Nephron (organoid): ENCODE measurements around the gene DUSP22.
A peak's percentile ranks its signal among the peaks of the same experiment; 100 is the strongest.

Experiments used
- H3K27ac Mint-ChIP-seq, 3 experiments: 2 replicates each; pipeline ENCODE4 v1.8.0; 2020; ENCODE audit warnings: mixed read lengths in 3 of 3, mild to moderate bottlenecking in 2 of 3, moderate library complexity in 1 of 3
- H3K27me3 Mint-ChIP-seq: 2 replicates; pipeline ENCODE4 v1.8.0; 2021; ENCODE audit warnings: low read depth, mild to moderate bottlenecking, moderate library complexity, mixed read lengths
- H3K36me3 Mint-ChIP-seq: 2 replicates; pipeline ENCODE4 v1.8.0; 2020; ENCODE audit warnings: low read depth, mixed read lengths
- H3K4me1 Mint-ChIP-seq: 2 replicates; pipeline ENCODE4 v1.8.0; 2020; ENCODE audit warnings: mixed read lengths
- H3K4me3 Mint-ChIP-seq, 3 experiments: 2 replicates each; pipeline ENCODE4 v1.8.0; 2020; ENCODE audit warnings: mild to moderate bottlenecking in 3 of 3, mixed read lengths in 3 of 3, moderate library complexity in 2 of 3
- H3K9me3 Mint-ChIP-seq: 2 replicates; pipeline ENCODE4 v1.8.0; 2020; ENCODE audit warnings: mixed read lengths
- TF ChIP-seq, protein P1 (sequence below), 3 experiments: fragments of 200-600 bp; sonication (generic); IDR thresholded peaks; one replicate each; pipeline ENCODE4 v1.5.0; 2021; ENCODE audit warnings: antibody characterized with exemption in 3 of 3; ENCODE audit not compliant: unreplicated experiment in 3 of 3

The DUSP22 gene

DNA sequence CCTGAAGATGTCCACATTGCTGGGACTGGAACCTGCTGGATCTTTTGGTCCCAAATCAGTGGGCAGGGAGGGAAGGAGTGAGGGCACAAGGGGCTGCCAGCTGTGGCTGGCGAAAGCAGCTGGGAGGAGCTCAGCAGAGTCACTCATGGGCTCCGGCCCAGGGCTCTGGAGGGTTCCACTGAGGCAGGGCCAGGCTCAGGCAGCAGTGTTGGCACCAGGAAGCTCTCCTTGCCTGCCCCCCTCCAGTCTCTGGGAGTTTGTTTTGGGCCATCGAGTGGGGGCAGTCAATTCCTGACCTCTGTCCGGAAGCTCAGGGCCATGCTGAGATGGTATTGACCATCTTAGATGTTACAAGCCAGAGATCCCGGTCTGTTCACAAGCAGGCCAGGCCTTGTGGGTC lies 60.2 kb downstream of the DUSP22 start:
- no peaks in the 10 kb centered on the region for H3K27me3 Mint-ChIP-seq
- H3K4me3 Mint-ChIP-seq, result no peak overlapping the region
- peaks cover 29% of the 10 kb centered on the region for H3K4me1 Mint-ChIP-seq
- H3K9me3 Mint-ChIP-seq, result peaks cover 43% of the 10 kb centered on the region
- H3K36me3 Mint-ChIP-seq, result peaks cover 14% of the 10 kb centered on the region
- H3K27ac Mint-ChIP-seq, result no peak overlapping the region
- TF ChIP-seq, protein P1, sequence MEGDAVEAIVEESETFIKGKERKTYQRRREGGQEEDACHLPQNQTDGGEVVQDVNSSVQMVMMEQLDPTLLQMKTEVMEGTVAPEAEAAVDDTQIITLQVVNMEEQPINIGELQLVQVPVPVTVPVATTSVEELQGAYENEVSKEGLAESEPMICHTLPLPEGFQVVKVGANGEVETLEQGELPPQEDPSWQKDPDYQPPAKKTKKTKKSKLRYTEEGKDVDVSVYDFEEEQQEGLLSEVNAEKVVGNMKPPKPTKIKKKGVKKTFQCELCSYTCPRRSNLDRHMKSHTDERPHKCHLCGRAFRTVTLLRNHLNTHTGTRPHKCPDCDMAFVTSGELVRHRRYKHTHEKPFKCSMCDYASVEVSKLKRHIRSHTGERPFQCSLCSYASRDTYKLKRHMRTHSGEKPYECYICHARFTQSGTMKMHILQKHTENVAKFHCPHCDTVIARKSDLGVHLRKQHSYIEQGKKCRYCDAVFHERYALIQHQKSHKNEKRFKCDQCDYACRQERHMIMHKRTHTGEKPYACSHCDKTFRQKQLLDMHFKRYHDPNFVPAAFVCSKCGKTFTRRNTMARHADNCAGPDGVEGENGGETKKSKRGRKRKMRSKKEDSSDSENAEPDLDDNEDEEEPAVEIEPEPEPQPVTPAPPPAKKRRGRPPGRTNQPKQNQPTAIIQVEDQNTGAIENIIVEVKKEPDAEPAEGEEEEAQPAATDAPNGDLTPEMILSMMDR (IDR thresholded peaks at IDR 0.05; ENCODE audit: unreplicated experiment in 3 of 3), result no peak

DNA sequence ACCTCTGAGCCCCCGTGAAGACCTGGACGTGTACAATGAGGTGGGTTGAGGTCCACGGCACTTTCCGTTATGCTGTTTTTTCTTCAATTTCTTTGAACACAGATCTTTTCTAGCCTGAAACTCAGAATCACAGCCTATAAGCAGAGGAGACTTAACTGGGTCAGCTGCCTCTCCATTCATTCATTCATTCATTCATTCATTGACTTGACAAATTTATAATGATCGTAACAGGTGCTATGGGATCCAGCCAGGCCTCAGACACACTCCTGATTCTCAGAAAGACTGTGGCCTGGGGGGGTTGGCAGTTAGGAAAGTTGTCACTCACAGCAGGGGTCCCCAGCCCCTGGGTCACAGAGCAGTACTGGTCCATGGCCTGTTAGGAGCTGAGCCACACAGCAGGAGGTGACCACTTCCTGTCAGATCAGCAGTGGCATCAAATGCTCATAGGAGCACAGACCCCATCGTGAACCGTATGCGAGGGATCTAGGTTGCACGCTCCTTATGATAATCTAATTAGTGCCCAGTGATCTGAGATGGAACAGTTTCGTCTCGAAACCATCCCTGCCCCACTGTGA lies 60.7 kb downstream of the DUSP22 start:
- Mint-ChIP-seq H3K27me3 (no peaks in the 10 kb centered on the region), H3K27ac (no peak overlapping the region), H3K4me1 (peaks cover 29% of the 10 kb centered on the region), H3K36me3 (peaks cover 9% of the 10 kb centered on the region), H3K9me3 (peaks cover 43% of the 10 kb centered on the region), H3K4me3 (no peak overlapping the region)
- TF ChIP-seq, protein P1 (IDR thresholded peaks at IDR 0.05; ENCODE audit: unreplicated experiment in 3 of 3), result no peak

DNA sequence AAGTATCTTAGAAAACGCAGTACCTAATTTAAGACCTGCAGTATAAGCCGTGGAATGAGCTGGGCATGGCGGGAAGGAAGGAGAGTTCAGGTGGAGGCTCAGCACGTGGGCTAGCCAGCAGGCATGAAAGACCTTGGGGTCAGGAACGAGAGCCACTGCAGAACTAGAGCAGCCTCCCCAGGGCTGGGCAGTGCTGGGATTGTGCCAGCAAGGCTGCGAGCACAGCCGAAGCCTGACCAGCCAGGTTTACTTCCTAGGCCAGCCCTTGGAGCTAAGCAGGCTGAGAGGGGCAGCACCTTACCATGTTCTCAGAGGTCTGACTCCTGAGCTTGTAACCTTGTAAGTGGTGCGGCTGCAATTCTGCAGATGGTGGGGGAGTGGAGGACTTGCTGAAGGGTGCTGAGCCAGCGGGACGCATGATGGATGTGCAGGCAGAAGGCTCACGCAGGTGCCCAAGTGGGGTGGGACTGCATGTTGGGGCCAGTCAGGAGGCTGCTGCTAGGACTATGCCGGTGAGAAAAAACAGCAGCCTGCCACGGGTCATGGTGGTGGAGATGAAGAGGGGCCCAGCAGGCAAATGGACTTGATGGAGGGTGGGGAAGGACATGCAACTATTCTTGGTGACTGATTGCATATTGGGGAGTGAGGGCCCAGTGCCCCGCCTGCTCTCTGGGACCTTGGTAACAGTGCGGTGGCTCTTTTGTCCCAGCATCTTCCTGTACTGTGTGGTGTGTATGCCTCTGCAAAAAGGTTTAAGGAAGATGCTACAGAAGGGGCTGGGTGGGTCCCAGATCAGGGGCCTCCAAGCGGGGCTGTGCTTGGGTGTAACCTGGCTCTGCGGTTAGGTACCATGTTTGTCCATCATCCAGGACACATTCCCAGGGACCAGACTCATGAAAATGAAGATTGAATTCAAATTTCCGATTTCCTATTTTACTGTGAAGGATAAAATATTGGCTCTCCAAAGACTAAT lies 61.6 kb downstream of the DUSP22 start:
- H3K4me1 Mint-ChIP-seq, result peaks cover 29% of the 10 kb centered on the region
- H3K9me3 Mint-ChIP-seq, result peaks cover 46% of the 10 kb centered on the region
- TF ChIP-seq, protein P1 (IDR thresholded peaks at IDR 0.05; ENCODE audit: unreplicated experiment in 3 of 3), result no peak
- H3K27me3 Mint-ChIP-seq, result no peaks in the 10 kb centered on the region
- no peak overlapping the region for H3K27ac Mint-ChIP-seq
- H3K4me3 Mint-ChIP-seq, result no peak overlapping the region
- peaks cover 5% of the 10 kb centered on the region for H3K36me3 Mint-ChIP-seq

DNA sequence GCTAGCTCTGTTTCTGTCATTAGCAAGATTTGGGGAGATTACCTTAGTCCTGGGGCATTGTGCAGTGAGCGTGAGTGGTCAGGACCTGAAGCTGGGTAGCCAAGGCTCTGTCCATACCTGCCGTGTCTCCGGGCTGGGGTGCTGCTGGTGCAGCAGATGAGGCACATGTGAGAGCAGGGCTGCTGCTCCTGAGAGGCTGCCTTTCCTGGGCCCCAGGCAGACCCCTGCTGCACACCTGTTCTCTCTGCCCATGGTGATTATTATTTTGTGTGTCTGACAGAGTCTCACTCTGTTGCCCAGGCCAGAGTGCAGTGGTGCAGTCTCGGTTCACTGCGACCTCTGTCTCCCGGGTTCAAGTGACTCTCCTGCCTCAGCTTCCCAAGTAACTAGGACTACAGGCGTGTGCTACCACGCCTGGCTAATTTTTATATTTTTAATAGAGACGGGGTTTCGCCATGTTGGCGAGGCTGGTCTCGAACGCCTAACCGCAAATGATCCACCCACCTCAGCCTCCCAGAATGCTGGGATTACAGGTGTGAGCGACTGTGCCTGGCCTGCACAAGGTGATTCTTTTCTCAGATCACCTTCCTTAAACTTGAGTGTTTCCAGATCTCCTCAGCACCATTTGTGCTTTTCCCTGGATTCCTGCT lies 62.5 kb downstream of the DUSP22 start:
- H3K36me3 Mint-ChIP-seq, result no peaks in the 10 kb centered on the region
- TF ChIP-seq, protein P1 (IDR thresholded peaks at IDR 0.05; ENCODE audit: unreplicated experiment in 3 of 3), result no peak
- peaks cover 43% of the 10 kb centered on the region for H3K9me3 Mint-ChIP-seq
- no peak overlapping the region for H3K4me3 Mint-ChIP-seq
- peaks cover 29% of the 10 kb centered on the region for H3K4me1 Mint-ChIP-seq
- H3K27me3 Mint-ChIP-seq, result peaks cover 3% of the 10 kb centered on the region
- no peak overlapping the region for H3K27ac Mint-ChIP-seq

DNA sequence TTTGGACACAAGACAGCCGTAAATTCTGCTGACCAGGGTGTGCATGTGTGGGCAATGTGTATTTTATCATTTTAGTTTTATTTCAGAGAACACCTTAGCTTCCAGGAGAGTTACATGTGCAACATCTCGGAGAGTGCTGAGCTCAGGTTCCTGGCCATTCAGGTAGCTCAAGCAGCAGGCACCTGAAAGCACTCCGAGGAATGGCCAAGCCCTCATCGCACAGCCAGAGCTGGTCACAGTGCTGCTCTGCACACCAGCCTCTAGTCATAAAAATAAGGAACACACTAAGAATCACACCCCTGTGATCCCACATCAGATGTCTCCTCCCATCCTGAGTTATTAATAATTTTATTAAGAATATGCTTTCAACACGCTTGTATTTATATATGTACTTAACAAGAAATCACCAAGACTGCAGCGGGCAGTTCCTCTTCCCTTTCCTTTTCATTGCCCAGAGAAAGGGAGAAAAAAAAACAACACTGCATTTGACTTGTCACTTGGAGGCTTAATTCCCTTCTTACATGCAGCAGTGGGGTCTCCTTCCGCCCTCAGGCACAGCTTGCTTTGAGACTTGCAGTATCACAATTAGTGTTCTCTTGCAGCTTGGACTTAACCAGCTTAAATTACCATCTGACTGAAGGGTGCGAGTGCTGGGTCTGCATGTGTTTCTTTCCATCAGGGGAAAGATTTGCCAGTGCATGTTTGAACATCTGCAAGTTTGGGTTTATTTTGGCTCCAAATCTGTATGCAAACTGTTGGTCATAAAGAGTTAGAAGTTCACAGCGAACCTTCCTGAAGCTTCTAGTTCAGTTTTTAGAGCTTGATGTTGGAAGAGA lies 63.3 kb downstream of the DUSP22 start:
- peak overlapping the region in 2 of 3 experiments; percentile 7 to 38 for H3K27ac Mint-ChIP-seq
- H3K27me3 Mint-ChIP-seq, result peaks cover 3% of the 10 kb centered on the region
- peak overlapping the region in 1 of 3 experiments; percentile 11 for H3K4me3 Mint-ChIP-seq
- peaks cover 48% of the 10 kb centered on the region for H3K9me3 Mint-ChIP-seq
- H3K4me1 Mint-ChIP-seq, result peaks cover 34% of the 10 kb centered on the region
- TF ChIP-seq, protein P1 (IDR thresholded peaks at IDR 0.05; ENCODE audit: unreplicated experiment in 3 of 3), result no peak
- H3K36me3 Mint-ChIP-seq, result no peaks in the 10 kb centered on the region
